ENCODE data around the gene TANGO6.
"Not testable (repeated sequence)": the region's sequence is repeated elsewhere in the genome, so short reads cannot be mapped to it uniquely, and the experiment has no call there.

The TANGO6 gene

GRCh38 chr16:68843482-68844210 is at the start of gene TANGO6:
Gene TANGO6, plus strand, starts transcription at chr16:68843531. Its CDS starts 87 bp downstream, at chr16:68843618.
- DNase-seq, result peak in 55 of 56 donors; percentile 13 to 92 (median 76)

- no peak for DNase-seq
Measured at GRCh38 chr16:68798398-68798797, 44.9 kb upstream of the TANGO6 start.

- peak in 42 of 56 donors; percentile 2 to 79 (median 39) for DNase-seq
Measured at GRCh38 chr16:68800257-68800875, 43.0 kb upstream of the TANGO6 start.

- no peak for DNase-seq
Measured at GRCh38 chr16:68802190-68802589, 41.1 kb upstream of the TANGO6 start.

GRCh38 chr16:68806422-68806821 is 36.9 kb upstream of the TANGO6 start:
- DNase-seq, result no peak

GRCh38 chr16:68806981-68807380 is 36.4 kb upstream of the TANGO6 start:
- DNase-seq, result no peak

- DNase-seq, result no peak
Measured at GRCh38 chr16:68814516-68814915, 28.8 kb upstream of the TANGO6 start.

- no peak for DNase-seq
Measured at GRCh38 chr16:68823401-68824135, 19.8 kb upstream of the TANGO6 start.

- no peak for DNase-seq
Measured at GRCh38 chr16:68825427-68825826, 17.9 kb upstream of the TANGO6 start.

GRCh38 chr16:68826652-68827051 is 16.7 kb upstream of the TANGO6 start:
- no peak for DNase-seq

GRCh38 chr16:68833251-68833650 is 10.1 kb upstream of the TANGO6 start:
- no peak for DNase-seq

- DNase-seq, result no peak
Measured at GRCh38 chr16:68834550-68834949, 8.8 kb upstream of the TANGO6 start.

GRCh38 chr16:68835970-68836369 is 7.4 kb upstream of the TANGO6 start:
- DNase-seq, result no peak

- no peak for DNase-seq
Measured at GRCh38 chr16:68839831-68840230, 3.5 kb upstream of the TANGO6 start.

GRCh38 chr16:68842964-68843481 is 308 bp upstream of the TANGO6 start:
- not testable (repeated sequence) for DNase-seq

- peak in 1 of 56 donors; percentile 29 for DNase-seq
Measured at GRCh38 chr16:68844211-68844564, 857 bp downstream of the TANGO6 start.

- DNase-seq, result no peak
Measured at GRCh38 chr16:68848786-68849185, 5.5 kb downstream of the TANGO6 start.

GRCh38 chr16:68850481-68850880 is 7.2 kb downstream of the TANGO6 start:
- no peak for DNase-seq

GRCh38 chr16:68851601-68852000 is 8.3 kb downstream of the TANGO6 start:
- no peak for DNase-seq

GRCh38 chr16:68857479-68857878 is 14.1 kb downstream of the TANGO6 start:
- no peak for DNase-seq

- DNase-seq, result no peak
Measured at GRCh38 chr16:68859828-68860227, 16.5 kb downstream of the TANGO6 start.

All from nucleus accumbens (tissue), 56 donors.